Neural crest cell (in vitro differentiated cells): ENCODE data around the gene LPP. TPM values are rescaled to one million over a fixed set of nuclear protein-coding genes. Genes with fewer than 3 reads are reported as not detected.
A peak's percentile ranks its signal among the peaks of the same experiment; 100 is the strongest.

Experiments
- DNase-seq: peaks from one replicate; pipeline ENCODE4 v3.0.0; 2021; ENCODE audit warnings: low read depth, mixed read lengths, low spot score
- H3K27ac Mint-ChIP-seq: one replicate; pipeline ENCODE4 v1.8.0; 2021; ENCODE audit warnings: mild to moderate bottlenecking, mixed read lengths; ENCODE audit not compliant: unreplicated experiment
- H3K27me3 Mint-ChIP-seq: 2 replicates; pipeline ENCODE4 v1.8.0; 2021; ENCODE audit warnings: low read depth, mild to moderate bottlenecking, mixed read lengths
- H3K36me3 Mint-ChIP-seq: 2 replicates; pipeline ENCODE4 v1.8.0; 2021; ENCODE audit warnings: low read depth, mild to moderate bottlenecking, mixed read lengths
- H3K4me1 Mint-ChIP-seq: 2 replicates; pipeline ENCODE4 v1.8.0; 2021; ENCODE audit warnings: mixed read lengths
- H3K4me3 Mint-ChIP-seq: one replicate; pipeline ENCODE4 v1.8.0; 2021; ENCODE audit warnings: mild to moderate bottlenecking, mixed read lengths
- H3K9me3 Mint-ChIP-seq: 2 replicates; pipeline ENCODE4 v1.8.0; 2021; ENCODE audit warnings: mixed read lengths
- total RNA-seq: library from RNA; stranded (reverse); gene quantifications from 2 replicates; pipeline ENCODE4 v1.2.1, GENCODE V29; 2021
- TF ChIP-seq, protein P1 (sequence below): fragments of 200-600 bp; sonication (generic); conservative IDR thresholded peaks from 2 replicates; pipeline ENCODE4 v1.5.0; 2021; ENCODE audit warnings: antibody characterized with exemption, mild to moderate bottlenecking

LPP gene
- total RNA-seq, 1 donor from 2014 or later: 38.7 TPM

DNA sequence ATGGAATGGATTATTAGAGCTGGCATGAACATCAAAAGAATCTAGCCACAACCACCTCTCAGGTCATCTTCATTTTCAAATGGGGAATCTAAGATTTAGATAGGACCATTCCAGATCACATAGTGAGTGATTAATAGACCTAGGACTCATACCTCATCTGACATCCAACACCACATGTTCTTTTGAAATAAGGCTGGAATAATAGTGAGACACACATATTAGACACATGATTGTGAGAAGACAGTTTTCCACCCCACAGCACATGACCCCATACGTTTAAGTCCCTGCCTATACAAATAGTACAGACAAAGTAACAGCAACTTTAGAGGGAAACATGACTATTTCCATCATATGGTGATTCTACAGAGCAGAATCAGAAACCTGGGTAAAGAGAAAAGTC is 673.1 kb downstream of the LPP start:
- no peak overlapping the region for H3K4me3 Mint-ChIP-seq
- peaks cover 6% of the 10 kb centered on the region for H3K4me1 Mint-ChIP-seq
- H3K27me3 Mint-ChIP-seq: no peaks in the 10 kb centered on the region
- TF ChIP-seq, protein P1, sequence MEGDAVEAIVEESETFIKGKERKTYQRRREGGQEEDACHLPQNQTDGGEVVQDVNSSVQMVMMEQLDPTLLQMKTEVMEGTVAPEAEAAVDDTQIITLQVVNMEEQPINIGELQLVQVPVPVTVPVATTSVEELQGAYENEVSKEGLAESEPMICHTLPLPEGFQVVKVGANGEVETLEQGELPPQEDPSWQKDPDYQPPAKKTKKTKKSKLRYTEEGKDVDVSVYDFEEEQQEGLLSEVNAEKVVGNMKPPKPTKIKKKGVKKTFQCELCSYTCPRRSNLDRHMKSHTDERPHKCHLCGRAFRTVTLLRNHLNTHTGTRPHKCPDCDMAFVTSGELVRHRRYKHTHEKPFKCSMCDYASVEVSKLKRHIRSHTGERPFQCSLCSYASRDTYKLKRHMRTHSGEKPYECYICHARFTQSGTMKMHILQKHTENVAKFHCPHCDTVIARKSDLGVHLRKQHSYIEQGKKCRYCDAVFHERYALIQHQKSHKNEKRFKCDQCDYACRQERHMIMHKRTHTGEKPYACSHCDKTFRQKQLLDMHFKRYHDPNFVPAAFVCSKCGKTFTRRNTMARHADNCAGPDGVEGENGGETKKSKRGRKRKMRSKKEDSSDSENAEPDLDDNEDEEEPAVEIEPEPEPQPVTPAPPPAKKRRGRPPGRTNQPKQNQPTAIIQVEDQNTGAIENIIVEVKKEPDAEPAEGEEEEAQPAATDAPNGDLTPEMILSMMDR: no peak
- H3K9me3 Mint-ChIP-seq: peaks cover 2% of the 10 kb centered on the region
- DNase-seq: no peak
- no peaks in the 10 kb centered on the region for H3K36me3 Mint-ChIP-seq
- no peak overlapping the region for H3K27ac Mint-ChIP-seq

DNA sequence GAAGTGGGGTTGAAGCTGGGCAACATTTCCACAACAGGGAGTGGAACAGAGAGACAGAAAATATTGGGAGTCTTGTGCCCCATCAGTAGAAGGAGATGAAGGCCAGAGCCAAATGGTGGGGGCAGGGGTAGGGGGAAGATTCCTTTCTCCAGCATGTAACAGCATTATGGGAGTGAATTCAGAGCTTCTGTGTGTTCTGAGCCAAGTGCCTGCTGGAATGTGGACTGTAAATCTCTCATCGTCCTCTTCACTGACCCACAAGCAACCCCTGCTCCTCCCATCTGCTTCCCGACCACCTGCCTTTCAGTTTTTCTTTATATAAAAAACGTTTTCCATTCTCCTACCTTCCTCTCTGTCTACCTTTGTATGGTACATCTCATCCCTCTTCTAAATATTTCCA is 673.6 kb downstream of the LPP start:
- no peak overlapping the region for H3K27ac Mint-ChIP-seq
- H3K4me1 Mint-ChIP-seq: peaks cover 6% of the 10 kb centered on the region
- H3K4me3 Mint-ChIP-seq: no peak overlapping the region
- H3K9me3 Mint-ChIP-seq: peaks cover 2% of the 10 kb centered on the region
- no peaks in the 10 kb centered on the region for H3K36me3 Mint-ChIP-seq
- TF ChIP-seq, protein P1: no peak
- DNase-seq: no peak
- H3K27me3 Mint-ChIP-seq: no peaks in the 10 kb centered on the region

DNA sequence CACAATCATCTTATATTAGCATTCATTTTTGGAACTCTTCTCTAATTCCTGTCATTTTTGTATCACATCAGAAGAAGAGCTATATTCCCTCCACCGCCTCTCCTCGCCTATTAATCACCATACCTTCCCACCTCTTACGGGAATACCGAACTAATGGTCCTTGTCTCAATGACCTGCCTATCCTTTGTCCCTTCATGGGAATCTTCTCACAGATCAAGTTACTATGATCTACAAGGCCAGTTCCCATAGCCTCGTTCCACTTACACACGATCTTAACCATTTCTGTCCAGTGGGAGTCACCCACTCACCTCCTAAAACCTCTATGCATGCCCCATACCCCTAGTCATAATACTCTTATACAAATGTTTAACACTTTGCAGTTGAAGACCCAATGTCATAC is 675.2 kb downstream of the LPP start:
- H3K4me1 Mint-ChIP-seq: peaks cover 13% of the 10 kb centered on the region
- H3K9me3 Mint-ChIP-seq: peaks cover 2% of the 10 kb centered on the region
- TF ChIP-seq, protein P1: no peak
- H3K4me3 Mint-ChIP-seq: no peak overlapping the region
- H3K27ac Mint-ChIP-seq: no peak overlapping the region
- no peaks in the 10 kb centered on the region for H3K27me3 Mint-ChIP-seq
- no peaks in the 10 kb centered on the region for H3K36me3 Mint-ChIP-seq
- DNase-seq: no peak

DNA sequence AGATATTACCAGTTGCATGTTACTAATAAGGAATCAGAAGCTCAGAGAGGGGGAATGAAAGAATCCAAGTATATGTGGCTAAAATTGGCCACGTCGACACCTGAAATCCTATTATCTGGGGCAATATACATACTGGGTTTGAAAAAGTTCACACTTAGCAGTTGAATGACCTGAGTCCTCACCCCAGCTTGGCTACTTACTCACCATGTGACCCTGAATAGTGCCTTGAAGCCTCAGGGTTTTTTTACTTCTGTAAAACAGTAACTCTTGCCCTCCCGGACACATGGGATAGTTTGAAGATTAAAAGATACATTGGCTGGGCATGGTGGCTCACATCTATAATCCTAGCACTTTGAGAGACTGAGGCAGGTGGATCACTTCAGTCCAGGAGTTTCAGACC is 675.6 kb downstream of the LPP start:
- no peak overlapping the region for H3K27ac Mint-ChIP-seq
- H3K9me3 Mint-ChIP-seq: peaks cover 2% of the 10 kb centered on the region
- peaks cover 13% of the 10 kb centered on the region for H3K4me1 Mint-ChIP-seq
- H3K36me3 Mint-ChIP-seq: no peaks in the 10 kb centered on the region
- TF ChIP-seq, protein P1: no peak
- no peaks in the 10 kb centered on the region for H3K27me3 Mint-ChIP-seq
- no peak for DNase-seq
- H3K4me3 Mint-ChIP-seq: no peak overlapping the region

DNA sequence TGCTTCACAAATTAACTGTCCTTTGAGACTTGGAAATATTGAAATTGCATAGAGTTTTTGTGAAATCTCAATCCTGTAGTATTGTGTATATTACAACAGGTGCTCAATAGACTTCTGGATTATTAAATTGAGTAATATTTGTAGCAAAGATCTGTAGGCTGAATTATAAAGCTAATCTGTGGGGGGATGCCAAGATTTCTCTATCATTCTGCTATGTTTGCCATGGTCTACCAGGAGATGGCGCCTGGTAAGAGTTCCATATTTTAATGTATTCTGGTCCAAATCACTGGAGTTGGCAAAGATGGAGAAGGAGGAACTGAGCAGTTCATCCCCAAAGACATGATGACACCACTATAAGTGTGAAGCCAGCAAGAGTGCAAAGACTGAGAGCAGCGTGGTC is 676.9 kb downstream of the LPP start:
- H3K4me3 Mint-ChIP-seq: no peak overlapping the region
- H3K9me3 Mint-ChIP-seq: peaks cover 2% of the 10 kb centered on the region
- H3K27ac Mint-ChIP-seq: no peak overlapping the region

More for the DNA sequence above, 676.9 kb downstream of the LPP start:
- Mint-ChIP-seq H3K4me1 (peaks cover 15% of the 10 kb centered on the region), H3K27me3 (no peaks in the 10 kb centered on the region), H3K36me3 (no peaks in the 10 kb centered on the region)
- TF ChIP-seq, protein P1: peak; percentile 35
- no peak for DNase-seq
